CD8-positive, alpha-beta memory T cell (primary cell): ENCODE results near the gene ST3GAL4. TPM values are rescaled to one million over a fixed set of nuclear protein-coding genes. Genes with fewer than 3 reads are reported as not detected.
A peak's percentile ranks its signal among the peaks of the same experiment; 100 is the strongest.
"Not testable (repeated sequence)": the region's sequence is repeated elsewhere in the genome, so short reads cannot be mapped to it uniquely, and the experiment has no call there.

Source experiments
- CTCF ChIA-PET: fragments of 350-600 bp; sonication (Branson Sonifier 250); formaldehyde crosslinking; loops from one replicate; lab custom pipeline; 2021; ENCODE audit warnings: antibody characterized with exemption; lab: Charles Lee
- POLR2A ChIA-PET: fragments of 350-600 bp; sonication (Branson Sonifier 250); formaldehyde crosslinking; loops from one replicate; lab custom pipeline; 2021; ENCODE audit warnings: antibody characterized with exemption; lab: Charles Lee
- DNase-seq, 5 donors: peaks; one replicate each; pipeline versions ENCODE4 v3.0.0 to v3.0.0-alpha.2; 2020 to 2022; ENCODE audit warnings: mixed read lengths in 1 of 5
- H3K27ac ChIP-seq: one replicate; pipeline ENCODE4 v1.7.0; 2013; ENCODE audit warnings: low read depth, mild to moderate bottlenecking, low read length, moderate library complexity
- H3K27me3 ChIP-seq: 2 replicates; pipeline ENCODE4 v1.7.0; 2013; ENCODE audit warnings: low read length, mild to moderate bottlenecking; ENCODE audit not compliant: insufficient read depth, poor library complexity, severe bottlenecking
- H3K36me3 ChIP-seq: 2 replicates; pipeline ENCODE4 v1.7.0; 2013; ENCODE audit warnings: mild to moderate bottlenecking, low read length, moderate library complexity; ENCODE audit not compliant: insufficient read depth
- H3K4me1 ChIP-seq: 2 replicates; pipeline ENCODE4 v1.7.0; 2013; ENCODE audit warnings: mild to moderate bottlenecking, low read length, moderate library complexity; ENCODE audit not compliant: insufficient read depth
- H3K4me3 ChIP-seq: 2 replicates; pipeline ENCODE4 v1.7.0; 2013; ENCODE audit warnings: mild to moderate bottlenecking, low read length
- H3K9me3 ChIP-seq: 2 replicates; pipeline ENCODE4 v1.7.0; 2013; ENCODE audit warnings: mild to moderate bottlenecking, low read length
- H3K27ac Mint-ChIP-seq, 8 donors: one replicate each; pipeline ENCODE4 v1.8.0; 2020 to 2021; ENCODE audit warnings: mixed read lengths in 8 of 8, mild to moderate bottlenecking in 6 of 8, inconsistent platforms in 3 of 8, moderate library complexity in 3 of 8
- H3K27me3 Mint-ChIP-seq, 2 donors: one replicate each; pipeline ENCODE4 v1.8.0; 2020 to 2021; ENCODE audit warnings: mixed read lengths in 2 of 2, mild to moderate bottlenecking in 1 of 2, moderate library complexity in 1 of 2
- H3K36me3 Mint-ChIP-seq, 3 donors: one replicate each; pipeline ENCODE4 v1.8.0; 2020 to 2021; ENCODE audit warnings: mixed read lengths in 3 of 3, inconsistent platforms in 1 of 3, mild to moderate bottlenecking in 1 of 3
- H3K4me1 Mint-ChIP-seq, 3 donors: one replicate each; pipeline ENCODE4 v1.8.0; 2020 to 2021; ENCODE audit warnings: mixed read lengths in 3 of 3, inconsistent platforms in 1 of 3, mild to moderate bottlenecking in 1 of 3
- H3K4me3 Mint-ChIP-seq, 7 donors: one replicate each; pipeline ENCODE4 v1.8.0; 2020 to 2021; ENCODE audit warnings: mixed read lengths in 7 of 7, mild to moderate bottlenecking in 6 of 7, moderate library complexity in 4 of 7, inconsistent platforms in 2 of 7
- H3K9me3 Mint-ChIP-seq, 5 donors: one replicate each; pipeline ENCODE4 v1.8.0; 2020 to 2022; ENCODE audit warnings: mixed read lengths in 5 of 5, mild to moderate bottlenecking in 3 of 5, moderate library complexity in 2 of 5, inconsistent platforms in 1 of 5
- polyA plus RNA-seq: library from polyadenylated mRNA; unstranded; fragments of 300-500 nt; fragmentation: Illumina TruSeq; gene quantifications from one replicate; pipeline ENCODE4 v1.2.3, GENCODE V29; 2021
- total RNA-seq, 2 experiments: library from RNA; stranded (reverse); gene quantifications; one replicate each; pipeline ENCODE4 v1.2.3, GENCODE V29; 2021

The ST3GAL4 gene
- total and polyA plus RNA-seq, 3 experiments from 2014 or later: 8.3 to 12.5 (median 11.0) TPM

DNA sequence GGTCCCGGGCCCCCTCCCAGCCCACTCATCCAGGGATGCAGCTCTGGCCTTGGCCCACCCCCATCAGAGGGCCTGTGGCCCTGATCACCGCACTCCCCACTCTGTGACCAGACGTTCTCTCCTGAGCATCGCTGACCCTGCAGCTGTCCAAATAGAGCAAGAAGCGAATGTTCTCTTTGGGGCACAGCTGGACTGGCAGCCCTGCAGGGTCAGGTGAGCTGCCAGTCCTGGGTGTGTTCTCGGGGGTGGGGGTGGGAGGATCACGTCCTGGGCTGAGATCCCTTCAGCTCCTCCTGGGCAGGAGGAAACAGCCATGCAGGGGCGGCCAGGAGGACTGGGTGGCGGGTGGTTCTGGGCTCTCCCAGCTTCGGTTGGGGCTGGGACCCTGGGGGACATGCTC, 26.5 kb downstream of the ST3GAL4 start:
- H3K4me3 ChIP-seq, H3K36me3 Mint-ChIP-seq, H3K36me3 ChIP-seq, H3K4me1 Mint-ChIP-seq, CTCF ChIA-PET, H3K27me3 ChIP-seq, POLR2A ChIA-PET, H3K9me3 ChIP-seq, H3K27me3 Mint-ChIP-seq, H3K27ac Mint-ChIP-seq, H3K4me1 ChIP-seq, H3K27ac ChIP-seq, DNase-seq, H3K9me3 Mint-ChIP-seq, H3K4me3 Mint-ChIP-seq: not testable (repeated sequence)

GRCh38 chr11:126382641-126383040, 27.2 kb downstream of the ST3GAL4 start:
- H3K9me3 ChIP-seq, H3K36me3 ChIP-seq, H3K9me3 Mint-ChIP-seq, H3K27me3 Mint-ChIP-seq, H3K27me3 ChIP-seq, POLR2A ChIA-PET, H3K36me3 Mint-ChIP-seq, DNase-seq, CTCF ChIA-PET, H3K4me1 ChIP-seq, H3K27ac ChIP-seq, H3K4me3 ChIP-seq, H3K4me1 Mint-ChIP-seq, H3K4me3 Mint-ChIP-seq: not testable (repeated sequence)
- peak overlapping the region in 1 of 8 donors; percentile 60 for H3K27ac Mint-ChIP-seq

DNA sequence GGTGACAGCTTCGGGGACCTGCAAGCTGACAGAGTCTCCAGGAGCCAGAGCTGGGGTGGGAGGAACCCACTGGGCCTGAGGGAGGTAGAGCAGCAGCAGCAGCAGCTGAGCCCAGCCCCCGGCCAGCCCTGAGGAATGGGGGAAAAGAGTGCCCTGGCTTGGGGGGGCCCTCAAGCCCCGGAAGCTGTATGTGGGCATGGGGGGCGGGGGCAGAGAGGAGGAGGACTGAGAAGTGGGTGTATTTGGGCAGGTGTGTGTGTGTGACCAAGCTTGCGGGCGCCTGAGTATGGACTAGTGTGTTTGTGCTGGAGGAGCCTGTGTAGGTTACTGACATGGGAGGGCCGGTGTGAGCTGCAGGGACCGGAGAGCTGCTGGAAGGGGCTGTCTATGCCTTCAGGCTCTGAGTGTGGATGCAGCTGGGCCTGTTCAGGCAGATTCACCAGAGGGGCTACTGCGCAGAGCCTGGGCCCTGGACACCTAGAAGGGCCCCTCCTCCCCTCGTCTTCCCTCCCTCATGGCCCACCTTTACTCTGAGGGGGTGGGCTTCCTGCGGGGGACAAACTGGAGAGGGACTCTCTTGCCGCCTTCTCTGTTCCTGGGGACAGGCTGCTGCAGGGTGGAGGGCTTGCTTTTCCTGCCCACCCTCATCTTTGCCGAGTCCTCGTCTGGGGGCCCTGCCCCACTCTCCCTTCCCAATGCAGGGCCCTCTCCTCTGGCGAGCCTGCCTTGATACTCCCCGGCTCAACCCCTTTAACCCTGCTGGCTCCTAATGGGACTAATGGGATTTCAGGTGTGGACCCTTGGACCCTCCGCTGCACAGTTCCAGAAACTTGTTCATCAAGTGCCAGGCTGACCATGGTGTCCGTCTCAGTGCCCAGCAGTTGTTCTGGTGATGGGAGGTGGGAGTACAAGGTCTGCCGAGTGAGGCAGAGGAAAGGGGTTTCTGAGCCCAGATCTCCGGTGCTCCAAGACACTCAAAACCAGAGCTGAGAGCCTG, 28.2 kb downstream of the ST3GAL4 start:
- no peaks in the 10 kb centered on the region for H3K9me3 ChIP-seq
- no peak overlapping the region for H3K4me3 ChIP-seq
- Mint-ChIP-seq H3K27ac (peak overlapping the region in 1 of 8 donors; percentile 23), H3K4me3 (no peak overlapping the region), H3K9me3 (no peaks in the 10 kb centered on the region), H3K36me3 (no peaks in the 10 kb centered on the region), H3K4me1 (no peaks in the 10 kb centered on the region), H3K27me3 (no peaks in the 10 kb centered on the region)
- H3K27me3 ChIP-seq: no peaks in the 10 kb centered on the region
- ChIA-PET CTCF (no interaction called here), POLR2A (no interaction called here)
- no peak overlapping the region for H3K27ac ChIP-seq
- H3K36me3 ChIP-seq: no peaks in the 10 kb centered on the region
- no peaks in the 10 kb centered on the region for H3K4me1 ChIP-seq
- no peak for DNase-seq

- CTCF ChIA-PET: no interaction called here
- DNase-seq: no peak
- H3K4me3 Mint-ChIP-seq: no peak overlapping the region
- no peaks in the 10 kb centered on the region for H3K4me1 Mint-ChIP-seq
- POLR2A ChIA-PET: no interaction called here
- Histone ChIP-seq H3K27me3 (no peaks in the 10 kb centered on the region), H3K27ac (no peak overlapping the region), H3K9me3 (no peaks in the 10 kb centered on the region), H3K4me1 (no peaks in the 10 kb centered on the region), H3K4me3 (no peak overlapping the region), H3K36me3 (no peaks in the 10 kb centered on the region)
- H3K9me3 Mint-ChIP-seq: no peaks in the 10 kb centered on the region
- H3K27ac Mint-ChIP-seq: peak overlapping the region in 1 of 8 donors; percentile 33
- no peaks in the 10 kb centered on the region for H3K27me3 Mint-ChIP-seq
- no peaks in the 10 kb centered on the region for H3K36me3 Mint-ChIP-seq
Observed at GRCh38 chr11:126384449-126385070, 29.1 kb downstream of the ST3GAL4 start.

- peaks cover 0 to under 1% (median 0%) of the 10 kb centered on the region in 3 donors for H3K4me1 Mint-ChIP-seq
- H3K27me3 ChIP-seq: no peaks in the 10 kb centered on the region
- H3K4me3 ChIP-seq: no peak overlapping the region
- H3K27ac ChIP-seq: no peak overlapping the region
- no peaks in the 10 kb centered on the region for H3K9me3 ChIP-seq
- no peaks in the 10 kb centered on the region for H3K4me1 ChIP-seq
- DNase-seq: no peak
- H3K36me3 ChIP-seq: no peaks in the 10 kb centered on the region
- H3K4me3 Mint-ChIP-seq: no peak overlapping the region
- no peaks in the 10 kb centered on the region for H3K27me3 Mint-ChIP-seq
- peaks cover 0 to under 1% (median 0%) of the 10 kb centered on the region in 3 donors for H3K36me3 Mint-ChIP-seq
- peak overlapping the region in 1 of 8 donors; percentile 66 for H3K27ac Mint-ChIP-seq
- ChIA-PET POLR2A (no interaction called here), CTCF (no interaction called here)
- no peaks in the 10 kb centered on the region for H3K9me3 Mint-ChIP-seq
Observed at GRCh38 chr11:126385991-126386728, 30.7 kb downstream of the ST3GAL4 start.

GRCh38 chr11:126386729-126387071, 31.2 kb downstream of the ST3GAL4 start:
- H3K9me3 ChIP-seq, H3K9me3 Mint-ChIP-seq, CTCF ChIA-PET, H3K4me1 Mint-ChIP-seq, H3K27ac ChIP-seq, H3K36me3 Mint-ChIP-seq, H3K4me3 ChIP-seq, H3K27me3 Mint-ChIP-seq, H3K27ac Mint-ChIP-seq, DNase-seq, POLR2A ChIA-PET, H3K4me3 Mint-ChIP-seq, H3K4me1 ChIP-seq, H3K36me3 ChIP-seq, H3K27me3 ChIP-seq: not testable (repeated sequence)

- H3K27me3 Mint-ChIP-seq: no peaks in the 10 kb centered on the region
Observed at GRCh38 chr11:126387857-126388256, 32.4 kb downstream of the ST3GAL4 start.

More at GRCh38 chr11:126387857-126388256, 32.4 kb downstream of the ST3GAL4 start:
- Mint-ChIP-seq H3K27ac (no peak overlapping the region), H3K9me3 (no peaks in the 10 kb centered on the region), H3K4me1 (peaks cover 0 to 3% (median 0%) of the 10 kb centered on the region in 3 donors), H3K4me3 (no peak overlapping the region), H3K36me3 (peaks cover 0 to 1% (median 0%) of the 10 kb centered on the region in 3 donors)
- Histone ChIP-seq H3K9me3 (no peaks in the 10 kb centered on the region), H3K4me1 (no peaks in the 10 kb centered on the region), H3K36me3 (no peaks in the 10 kb centered on the region), H3K27me3 (no peaks in the 10 kb centered on the region), H3K4me3 (no peak overlapping the region), H3K27ac (no peak overlapping the region)
- POLR2A ChIA-PET: no interaction called here
- CTCF ChIA-PET: no interaction called here
- DNase-seq: no peak
